ENCODE results near the gene OR5H1.
"Not testable (repeated sequence)": the region's sequence is repeated elsewhere in the genome, so short reads cannot be mapped to it uniquely, and the experiment has no call there.

Gene OR5H1

DNA sequence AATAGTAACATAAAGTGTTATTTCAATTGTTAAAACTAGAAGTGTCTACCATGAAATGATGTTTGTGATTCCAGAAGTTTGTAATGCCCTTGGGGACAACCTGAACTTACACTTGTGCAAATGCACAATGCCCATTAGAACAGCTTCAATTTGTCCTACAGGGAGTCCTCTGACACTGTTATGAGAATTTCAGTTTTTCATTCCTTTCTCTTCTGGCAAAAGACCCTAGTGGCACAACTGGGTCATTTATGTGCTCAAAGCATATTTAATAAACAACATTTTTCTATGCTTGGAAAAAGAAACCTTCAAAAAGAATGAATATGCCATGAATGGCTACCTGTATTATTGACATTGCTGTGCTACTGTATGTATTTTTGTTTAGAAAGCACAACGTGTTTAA is at the start of gene OR5H1:
TSS of gene OR5H1 (plus strand) at position 301 of the 400 bp plus-strand sequence. CDS start 1,977 bp downstream, outside the sequence.
- DNase-seq (ENCODE audit: extremely low read depth in 1 of 2, low read depth in 1 of 2), result no peak

DNA sequence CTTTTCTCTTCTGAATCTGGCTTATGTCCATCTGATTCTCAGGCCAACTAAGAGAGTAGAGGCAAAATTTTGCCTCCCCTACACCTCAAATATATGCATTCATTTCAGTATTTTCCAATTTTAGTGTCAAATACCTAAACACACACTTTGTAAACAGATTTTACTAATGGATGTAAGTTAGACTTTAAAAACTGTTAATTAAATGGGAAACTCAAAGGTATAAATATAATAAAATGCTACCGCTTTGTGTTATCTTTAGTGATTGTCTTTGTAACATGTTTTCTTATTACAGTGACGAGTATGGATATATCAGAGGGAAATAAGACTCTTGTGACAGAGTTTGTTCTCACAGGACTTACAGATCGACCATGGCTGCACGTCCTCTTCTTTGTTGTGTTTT is 43.6 kb upstream of the OR5H1 start, which contains the start of gene OR5AC2:
TSS of gene OR5AC2 (plus strand) at position 301 of the 400 bp plus-strand sequence. CDS start at position 301, 0 bp downstream.
- DNase-seq (ENCODE audit: extremely low read depth in 1 of 2, low read depth in 1 of 2), result no peak

DNA sequence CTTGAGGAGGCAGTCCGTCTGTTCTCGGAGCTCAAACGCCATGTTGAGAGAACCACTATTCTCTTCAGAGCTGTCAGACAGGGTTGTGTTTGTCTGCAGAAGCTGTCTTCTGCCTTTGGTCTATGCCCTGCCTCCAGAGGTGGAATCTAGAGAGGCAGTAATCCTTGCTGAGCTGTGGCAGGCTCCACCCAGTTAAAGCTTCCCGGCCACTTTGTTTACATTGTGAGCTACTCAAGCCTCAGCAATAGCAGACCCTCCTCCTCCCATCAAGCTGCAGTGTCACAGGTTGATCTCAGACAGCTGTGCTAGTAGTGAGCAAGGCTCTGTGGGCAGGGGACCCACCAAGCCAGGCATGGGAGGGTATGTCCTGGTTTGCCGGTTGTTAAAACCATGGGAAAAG is 34.6 kb upstream of the OR5H1 start:
- DNase-seq (ENCODE audit: extremely low read depth in 1 of 2, low read depth in 1 of 2), result no peak

DNA sequence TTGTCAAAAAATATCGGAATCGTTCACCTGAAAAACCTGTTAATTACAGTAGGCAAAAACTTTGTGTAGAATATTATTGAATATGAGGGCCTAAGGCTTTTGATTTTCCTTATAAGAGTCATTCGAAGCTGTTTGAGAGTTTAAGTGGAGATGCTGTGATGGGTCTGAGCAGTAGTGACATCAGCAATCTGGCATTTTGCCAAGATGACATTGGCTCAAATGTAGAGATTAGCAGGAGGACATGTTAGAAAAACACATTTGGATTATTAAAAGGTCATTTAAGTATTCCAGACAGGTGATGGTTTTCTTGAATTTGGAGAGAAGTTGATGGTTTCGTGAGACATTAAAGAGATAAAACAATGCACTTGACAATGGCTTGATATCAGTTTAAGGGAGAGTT is 30.7 kb upstream of the OR5H1 start:
- DNase-seq (ENCODE audit: extremely low read depth in 1 of 2, low read depth in 1 of 2), result no peak

DNA sequence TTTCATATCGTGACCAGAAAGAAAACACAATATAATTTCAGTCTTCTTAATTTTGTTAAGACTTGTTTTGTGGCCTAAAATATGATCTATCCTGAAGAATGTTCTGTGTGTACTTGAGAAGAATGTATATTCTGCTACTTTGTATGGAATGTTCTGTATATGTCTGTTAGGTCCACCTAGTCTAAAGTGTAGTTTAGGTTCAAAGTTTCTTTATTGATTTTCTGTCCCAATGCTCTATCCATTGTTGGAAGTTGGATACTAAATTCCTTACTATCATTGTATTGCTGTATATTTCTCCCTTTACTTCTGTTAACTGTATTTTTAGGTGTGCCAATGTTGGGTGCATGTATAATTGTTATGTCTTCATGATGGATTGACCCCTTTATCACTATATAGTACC is 22.4 kb upstream of the OR5H1 start:
- no peak for DNase-seq (ENCODE audit: extremely low read depth in 1 of 2, low read depth in 1 of 2)

DNA sequence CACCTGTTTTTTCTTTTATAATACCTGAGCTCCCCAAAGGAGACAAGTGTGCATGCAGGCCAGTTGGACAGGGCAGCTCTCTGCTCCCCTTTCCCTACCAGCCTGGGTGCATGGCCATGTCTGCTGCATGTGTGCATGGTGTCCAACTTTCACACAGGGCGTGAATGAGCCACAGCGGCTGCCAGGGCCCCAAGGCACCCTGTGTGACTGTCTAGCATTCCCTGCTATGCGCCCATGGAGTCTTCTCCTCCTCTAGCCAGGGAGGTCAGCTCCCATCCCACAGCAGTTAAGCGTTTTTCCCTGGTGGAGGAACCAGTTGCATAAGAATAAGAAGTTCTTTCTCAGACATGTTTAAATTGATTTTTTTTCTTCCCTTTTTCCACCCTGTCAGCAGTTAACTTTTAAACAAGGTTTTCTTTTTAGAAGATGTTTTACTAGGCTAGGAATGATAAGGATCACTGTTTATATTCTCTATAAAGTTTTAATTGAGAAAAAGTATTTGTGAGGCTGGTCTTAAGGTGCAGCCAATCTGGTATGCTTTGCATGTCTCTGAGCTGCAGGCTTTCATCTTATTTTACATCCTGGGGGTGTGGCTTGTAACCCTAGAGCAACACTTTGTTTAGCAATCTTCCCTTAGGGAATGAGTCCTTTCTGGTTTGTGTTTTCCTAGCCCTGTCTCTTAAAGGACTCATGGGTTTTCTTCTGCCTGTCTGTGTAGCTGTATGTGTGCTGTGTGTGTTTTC is 20.5 kb upstream of the OR5H1 start:
- DNase-seq (ENCODE audit: extremely low read depth in 1 of 2, low read depth in 1 of 2), result no peak

DNA sequence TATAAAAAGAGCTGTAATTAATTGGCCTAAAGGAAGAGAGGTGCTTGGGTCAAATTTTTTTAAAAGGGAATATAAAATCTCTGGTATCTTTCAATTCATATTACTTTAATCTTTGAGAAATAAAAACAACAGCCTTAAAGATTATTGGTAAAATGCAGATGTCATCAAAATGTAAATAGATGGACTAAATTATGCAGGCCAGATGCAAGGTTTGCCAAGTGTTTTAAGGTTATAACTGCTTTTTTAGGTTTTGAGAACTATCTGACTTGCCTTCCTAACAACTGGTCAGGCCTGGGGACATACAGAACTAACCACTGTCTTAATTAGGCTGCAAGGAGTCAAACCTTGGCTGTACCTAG is 20.0 kb upstream of the OR5H1 start:
- DNase-seq (ENCODE audit: extremely low read depth in 1 of 2, low read depth in 1 of 2), result no peak

DNA sequence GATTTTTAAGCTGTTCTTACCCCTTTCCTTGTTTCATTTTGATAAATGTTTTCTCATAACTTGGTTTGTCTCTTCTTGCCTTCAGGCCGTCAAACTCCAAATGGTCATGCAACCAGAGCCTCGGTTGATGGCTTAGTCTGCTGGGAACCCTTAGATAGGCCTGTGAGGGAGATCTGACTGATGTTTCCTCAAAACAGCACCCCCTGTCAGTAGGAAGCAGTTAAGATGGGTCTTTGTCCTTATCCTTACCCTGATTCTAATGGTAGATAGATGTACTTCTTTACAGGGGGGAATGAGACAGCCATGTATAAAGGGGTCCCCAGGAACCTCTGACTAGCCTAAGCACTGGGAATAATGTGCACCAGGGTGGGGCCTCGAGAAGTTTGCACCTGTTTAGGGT is 16.3 kb upstream of the OR5H1 start:
- DNase-seq (ENCODE audit: extremely low read depth in 1 of 2, low read depth in 1 of 2), result no peak

DNA sequence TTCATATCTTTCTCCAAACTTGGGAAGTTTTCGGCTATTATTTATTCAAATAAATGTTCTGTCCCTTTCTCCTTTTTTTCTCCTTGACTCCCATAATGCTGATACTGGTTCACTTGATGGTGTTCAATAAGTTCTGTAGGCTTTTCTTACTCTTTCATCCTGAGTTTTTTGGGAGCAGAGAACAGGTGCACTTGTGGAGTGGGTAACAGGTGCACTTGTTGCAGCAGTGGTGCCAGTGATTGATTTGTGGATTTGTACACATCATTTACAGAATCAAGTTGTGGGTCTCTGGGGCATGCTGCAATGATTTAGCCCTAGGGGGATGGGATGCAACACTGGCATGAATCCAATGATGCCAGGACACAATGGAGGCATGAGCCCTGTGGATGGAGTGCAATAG is 14.8 kb upstream of the OR5H1 start:
- DNase-seq (ENCODE audit: extremely low read depth in 1 of 2, low read depth in 1 of 2), result no peak

DNA sequence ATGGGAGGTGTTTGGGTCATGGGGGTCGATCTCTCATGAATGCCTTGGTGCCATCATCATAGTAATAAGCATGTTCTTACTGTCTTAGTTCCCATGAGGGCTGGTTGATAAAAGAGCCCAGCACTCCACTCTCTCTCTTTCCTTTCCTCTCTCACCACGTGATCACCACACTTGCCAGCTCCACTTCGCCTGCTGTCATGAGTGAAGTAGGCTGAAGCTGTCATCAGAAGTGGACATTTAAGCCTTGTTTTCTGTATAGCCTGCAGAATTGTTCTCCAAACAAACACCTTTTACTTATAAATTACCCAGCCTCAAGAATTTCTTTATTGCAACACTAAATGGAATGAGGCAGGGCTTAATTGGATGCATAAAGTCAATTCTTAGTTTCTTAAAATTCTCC is 6.1 kb downstream of the OR5H1 start:
- DNase-seq (ENCODE audit: extremely low read depth in 1 of 2, low read depth in 1 of 2), result no peak

DNA sequence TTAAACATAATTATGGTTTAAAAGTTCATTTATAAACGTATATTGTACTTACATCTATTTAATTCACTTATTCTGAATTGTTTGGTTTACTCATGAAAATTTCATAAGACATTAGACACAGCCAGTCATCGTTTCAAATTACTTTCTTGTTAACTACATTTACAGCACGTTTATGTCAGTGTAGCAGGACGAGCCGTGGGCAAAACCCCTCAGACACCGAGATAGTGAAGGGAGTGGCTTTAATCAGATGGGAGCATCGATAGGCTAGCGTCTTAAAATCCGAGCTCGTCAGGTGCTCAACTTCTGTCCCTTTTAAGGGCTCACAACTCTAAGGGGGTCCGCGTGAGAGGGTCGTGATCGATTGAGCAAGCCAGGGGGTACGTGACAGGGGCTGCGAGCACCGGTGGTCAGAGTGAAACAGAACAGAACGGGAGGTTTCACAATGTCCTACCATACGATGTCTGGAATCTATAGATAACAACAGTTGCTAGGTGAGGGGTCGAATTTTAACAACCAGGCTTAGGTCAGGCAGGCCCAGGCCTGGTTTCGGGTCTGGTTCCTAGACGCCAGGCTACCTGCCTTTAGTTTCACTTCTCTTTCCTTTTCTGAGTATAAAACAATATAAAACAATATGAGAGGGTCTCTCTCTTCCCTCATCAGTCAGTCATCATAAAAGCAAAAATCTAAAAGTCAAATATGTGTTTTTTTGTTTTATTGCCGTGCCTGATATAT is 7.5 kb downstream of the OR5H1 start:
- not testable (repeated sequence) for DNase-seq (ENCODE audit: extremely low read depth in 1 of 2, low read depth in 1 of 2)

DNA sequence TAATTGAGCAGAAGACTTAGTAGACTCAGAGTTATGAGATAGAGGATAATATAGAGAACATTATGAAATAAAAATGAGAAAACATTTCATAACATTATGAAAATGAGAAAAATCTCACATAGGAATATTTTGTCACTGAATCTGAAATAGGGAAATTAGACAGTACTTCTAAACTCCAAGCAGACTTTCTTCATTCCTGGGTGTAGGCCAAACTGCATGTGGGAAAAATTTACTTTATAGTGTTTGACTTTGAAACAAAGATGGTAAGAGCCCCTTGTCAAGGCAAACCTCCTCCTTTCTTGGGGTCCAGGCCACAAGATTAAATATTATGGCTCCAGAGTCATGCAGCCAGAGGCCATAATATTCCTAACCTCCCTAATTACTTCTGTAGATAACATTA is 10.0 kb downstream of the OR5H1 start:
- DNase-seq (ENCODE audit: extremely low read depth in 1 of 2, low read depth in 1 of 2), result no peak

DNA sequence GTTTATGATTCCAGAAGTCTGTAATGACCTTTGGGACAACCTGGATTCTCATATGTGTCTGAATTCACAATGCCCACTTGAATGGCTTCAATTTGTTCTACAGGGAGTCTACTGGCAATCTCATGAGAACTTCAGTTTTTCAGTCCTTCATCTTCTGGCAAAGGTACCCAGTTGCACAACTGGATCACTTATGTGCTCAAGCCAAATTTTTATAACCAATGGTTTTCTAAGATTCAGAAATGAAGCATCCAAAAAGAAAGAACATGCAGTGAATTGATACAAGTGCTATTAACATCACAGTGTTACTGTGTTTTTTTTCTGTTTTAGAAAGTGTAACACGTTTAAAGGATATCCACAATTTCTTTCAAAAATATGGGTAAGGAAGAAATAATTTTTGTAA is 16.7 kb downstream of the OR5H1 start, which contains the start of gene OR5H14:
TSS of gene OR5H14 (plus strand) at position 301 of the 400 bp plus-strand sequence. CDS start 1,907 bp downstream, outside the sequence.
- DNase-seq (ENCODE audit: extremely low read depth in 1 of 2, low read depth in 1 of 2), result no peak

DNA sequence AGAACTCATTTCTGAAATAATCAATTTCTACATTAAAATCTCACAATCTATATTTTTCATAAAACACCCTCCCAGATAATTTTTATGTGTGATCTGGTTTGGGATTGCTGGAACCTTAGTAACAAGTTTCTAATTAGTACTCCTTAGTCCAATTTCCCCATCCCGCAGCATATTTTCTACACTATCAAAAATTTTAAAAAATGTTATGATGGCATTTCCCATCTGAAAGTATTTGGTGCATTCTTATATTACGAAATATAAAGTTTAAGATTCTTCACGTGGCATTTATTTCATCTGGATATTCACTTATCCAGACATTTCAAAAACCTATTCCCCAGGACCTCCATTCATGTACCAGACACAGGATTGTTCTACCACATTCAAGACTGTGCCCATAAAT is 18.2 kb downstream of the OR5H1 start:
- no peak for DNase-seq (ENCODE audit: extremely low read depth in 1 of 2, low read depth in 1 of 2)

DNA sequence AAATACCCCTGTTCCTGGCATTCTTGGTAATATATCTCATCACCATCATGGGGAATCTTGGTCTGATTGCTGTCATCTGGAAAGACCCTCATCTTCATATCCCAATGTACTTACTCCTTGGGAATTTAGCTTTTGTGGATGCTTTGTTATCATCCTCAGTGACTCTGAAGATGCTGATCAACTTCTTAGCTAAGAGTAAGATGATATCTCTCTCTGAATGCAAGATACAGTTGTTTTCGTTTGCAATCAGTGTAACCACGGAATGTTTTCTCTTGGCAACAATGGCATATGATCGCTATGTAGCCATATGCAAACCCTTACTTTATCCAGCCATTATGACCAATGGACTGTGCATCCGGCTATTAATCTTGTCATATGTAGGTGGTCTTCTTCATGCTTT is 18.9 kb downstream of the OR5H1 start:
- not testable (repeated sequence) for DNase-seq (ENCODE audit: extremely low read depth in 1 of 2, low read depth in 1 of 2)

DNA sequence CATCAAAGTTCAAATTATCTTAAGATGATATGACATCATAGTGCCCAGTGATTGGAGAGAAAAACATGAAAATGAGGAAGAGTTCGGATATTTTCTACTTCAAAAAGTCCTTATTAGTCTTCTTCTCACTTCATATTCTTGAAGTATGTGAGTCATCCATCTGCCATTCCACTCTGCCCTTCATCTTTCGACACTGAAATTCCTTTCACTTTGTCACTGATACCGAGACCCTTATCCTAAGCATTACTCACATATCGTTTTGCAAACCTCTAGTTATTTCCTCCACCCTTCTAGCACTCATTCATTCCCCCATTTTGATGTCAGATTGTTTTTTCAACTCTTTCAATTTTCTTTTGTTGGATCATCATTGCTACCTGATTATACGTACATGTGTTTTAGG is 20.7 kb downstream of the OR5H1 start:
- DNase-seq (ENCODE audit: extremely low read depth in 1 of 2, low read depth in 1 of 2), result no peak

DNA sequence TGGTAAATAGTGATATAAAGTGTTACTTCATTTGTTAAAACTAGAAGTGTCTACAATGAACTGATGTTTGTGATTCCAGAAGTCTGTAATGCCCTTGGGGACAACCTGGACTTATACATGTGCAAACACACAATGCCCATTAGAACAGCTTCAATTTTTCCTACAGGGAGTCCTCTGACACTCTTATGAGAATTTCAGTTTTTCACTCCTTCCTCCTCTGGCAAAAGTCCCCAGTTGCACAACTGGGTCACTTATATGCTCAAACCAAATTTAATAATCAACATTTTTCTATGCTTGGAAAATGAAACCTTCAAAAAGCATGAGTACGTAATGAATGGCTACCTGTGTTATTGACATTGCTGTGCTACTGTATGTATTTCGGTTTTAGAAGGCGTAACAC is 35.9 kb downstream of the OR5H1 start, which contains the start of gene OR5H15:
TSS of gene OR5H15 (plus strand) at position 301 of the 400 bp plus-strand sequence. CDS start 2,004 bp downstream, outside the sequence.
- DNase-seq (ENCODE audit: extremely low read depth in 1 of 2, low read depth in 1 of 2), result no peak

DNA sequence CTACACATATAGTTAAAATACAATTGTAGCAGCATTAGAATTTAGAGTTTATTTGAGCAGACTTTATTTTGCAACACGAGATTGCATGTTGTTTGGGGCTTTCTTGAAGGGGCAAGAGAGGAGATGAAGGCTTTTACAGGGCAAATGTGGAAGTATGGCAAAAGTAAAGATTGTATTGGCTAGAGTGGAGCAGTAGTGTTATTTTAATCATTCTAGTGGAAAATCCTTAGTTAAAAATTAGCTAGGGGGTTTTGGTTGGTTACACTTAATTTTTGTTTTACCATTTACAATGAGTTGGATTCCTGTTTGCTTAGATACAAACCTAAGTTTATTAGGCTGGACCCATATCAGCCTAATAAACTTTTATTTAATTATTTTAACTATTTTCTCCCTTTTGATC is 40.5 kb downstream of the OR5H1 start:
- no peak for DNase-seq (ENCODE audit: extremely low read depth in 1 of 2, low read depth in 1 of 2)

DNA sequence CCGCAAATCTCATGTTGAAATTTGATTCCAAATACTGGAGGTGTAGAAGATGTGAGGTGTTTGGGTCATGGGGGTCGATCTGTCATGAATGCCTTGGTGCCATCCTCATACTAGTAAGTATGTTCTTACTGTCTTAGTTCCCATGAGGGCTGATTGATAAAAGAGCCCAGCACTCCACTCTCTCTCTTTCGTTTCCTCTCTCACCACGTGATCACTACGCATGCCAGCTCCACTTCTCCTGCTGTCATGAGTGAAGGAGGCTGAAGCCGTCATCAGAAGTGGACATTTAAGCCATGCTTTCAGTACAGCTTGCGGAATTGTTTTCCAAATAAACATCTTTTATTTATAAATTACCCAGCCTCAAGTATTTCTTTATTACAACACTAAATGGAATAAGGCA is 42.1 kb downstream of the OR5H1 start:
- DNase-seq (ENCODE audit: extremely low read depth in 1 of 2, low read depth in 1 of 2), result no peak

DNA sequence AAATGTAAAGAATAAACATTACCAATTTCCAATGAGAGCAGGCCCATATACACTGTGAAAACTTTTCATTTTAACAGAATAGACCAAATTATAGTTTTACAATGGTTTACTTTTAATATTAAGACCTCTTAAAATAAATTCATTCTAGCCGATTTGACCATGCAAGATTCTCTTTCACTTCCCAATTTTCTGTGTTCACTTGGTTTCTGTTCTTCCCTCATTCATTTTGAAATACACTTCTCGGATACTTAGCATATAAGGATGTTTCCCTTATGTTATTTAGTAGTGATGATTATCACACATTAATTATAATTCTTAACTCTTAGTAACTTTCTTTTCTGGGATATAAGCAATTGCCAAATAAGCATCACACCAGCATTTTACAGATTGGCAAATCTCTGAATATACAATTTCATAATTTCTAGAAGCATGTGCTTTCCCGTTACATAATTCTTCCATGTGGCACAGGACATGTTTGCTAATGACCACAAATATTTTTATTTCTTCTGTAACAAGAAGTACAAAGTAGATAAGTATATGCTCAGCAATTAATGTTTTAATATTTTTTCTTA is 49.9 kb downstream of the OR5H1 start:
- no peak for DNase-seq (ENCODE audit: extremely low read depth in 1 of 2, low read depth in 1 of 2)

DNA sequence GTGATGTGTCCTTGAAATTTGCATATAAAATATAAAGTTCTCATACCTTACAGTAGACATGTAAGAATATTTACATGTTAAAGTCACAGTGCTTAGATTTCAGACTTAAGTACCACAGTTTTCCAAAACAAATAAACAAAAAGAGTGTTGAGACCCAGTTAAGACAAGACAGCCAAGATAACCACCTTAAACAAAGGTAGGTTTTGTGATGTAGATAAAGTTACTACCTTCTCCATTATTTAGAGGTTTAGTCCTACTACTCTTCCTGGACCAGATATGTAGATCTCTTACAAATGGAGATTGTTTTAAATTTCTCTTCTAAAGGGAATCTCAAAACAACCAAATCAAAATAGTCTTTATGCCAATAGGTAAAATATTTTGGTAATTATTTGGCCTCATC is 51.7 kb downstream of the OR5H1 start:
- DNase-seq (ENCODE audit: extremely low read depth in 1 of 2, low read depth in 1 of 2), result no peak

DNA sequence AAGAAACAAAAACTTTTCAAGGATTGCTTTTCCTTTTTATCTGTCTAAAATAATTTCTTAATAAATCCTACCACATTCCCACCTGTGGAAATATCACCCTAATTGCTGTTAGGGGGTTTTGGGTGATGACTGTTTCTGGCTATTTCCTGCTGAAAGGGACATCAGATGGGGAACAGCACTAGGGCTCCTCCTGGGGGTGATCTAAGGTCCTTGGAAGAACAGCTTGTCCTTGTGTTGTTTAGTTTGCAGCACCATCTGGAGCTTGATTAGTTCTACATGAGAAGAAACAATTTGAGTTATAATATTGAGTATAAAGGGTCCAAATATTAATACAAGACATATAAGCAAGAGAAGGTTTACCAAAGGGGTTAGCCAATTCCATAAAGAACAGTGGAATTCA is 54.7 kb downstream of the OR5H1 start:
- no peak for DNase-seq (ENCODE audit: extremely low read depth in 1 of 2, low read depth in 1 of 2)
